Measurements from ENCODE around the gene NUP188.
"Not testable (repeated sequence)": the region's sequence is repeated elsewhere in the genome, so short reads cannot be mapped to it uniquely, and the experiment has no call there.

The NUP188 gene

DNA sequence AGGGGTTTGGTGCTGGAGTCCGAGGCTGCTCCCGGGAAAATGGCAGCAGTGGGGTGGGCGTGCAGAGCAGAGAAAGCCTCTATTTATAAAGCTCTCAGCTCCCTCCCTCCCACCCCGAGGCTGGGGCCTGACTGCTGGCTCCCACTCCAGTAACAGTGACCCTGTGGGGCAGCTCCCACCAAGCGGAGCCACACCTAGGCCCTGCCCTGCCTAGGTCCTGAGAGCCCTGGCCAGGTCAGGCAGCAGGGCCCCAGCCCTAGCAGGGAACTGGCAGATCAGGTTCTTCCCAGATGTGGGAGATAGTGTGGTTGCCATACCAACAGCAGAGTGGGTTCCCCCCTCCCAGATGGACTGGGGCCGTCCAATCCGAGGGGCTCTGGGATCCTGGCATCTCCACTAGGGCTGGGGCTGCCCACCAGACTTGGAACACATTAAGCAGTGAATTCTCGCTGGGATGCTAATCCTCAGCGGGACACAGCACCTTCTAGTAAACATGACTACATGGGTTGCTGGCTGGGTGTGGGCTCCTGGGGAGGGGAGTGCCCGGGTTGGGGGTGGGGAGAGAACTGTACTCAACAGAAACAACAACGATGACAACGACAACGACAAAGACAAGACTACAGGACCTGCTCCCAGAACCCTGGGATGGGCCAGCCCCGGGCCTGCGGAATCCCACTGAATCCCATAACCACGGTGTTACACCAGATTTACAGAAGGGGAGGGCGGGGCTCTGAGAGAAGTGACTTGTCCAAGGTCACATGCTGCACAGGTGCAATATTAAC is 79.1 kb downstream of the NUP188 start:
- DNase-seq = no peak
- peaks cover 45% of the 10 kb centered on the region for H3K4me1 Mint-ChIP-seq
- H3K9me3 Mint-ChIP-seq = no peaks in the 10 kb centered on the region
- H3K36me3 Mint-ChIP-seq = peaks cover 4% of the 10 kb centered on the region
- no peaks in the 10 kb centered on the region for H3K27me3 Mint-ChIP-seq
- CTCF ChIA-PET = no interaction called here
- H3K4me3 Mint-ChIP-seq = peak overlapping the region; percentile 82
- peak overlapping the region; percentile 82 for H3K27ac Mint-ChIP-seq

DNA sequence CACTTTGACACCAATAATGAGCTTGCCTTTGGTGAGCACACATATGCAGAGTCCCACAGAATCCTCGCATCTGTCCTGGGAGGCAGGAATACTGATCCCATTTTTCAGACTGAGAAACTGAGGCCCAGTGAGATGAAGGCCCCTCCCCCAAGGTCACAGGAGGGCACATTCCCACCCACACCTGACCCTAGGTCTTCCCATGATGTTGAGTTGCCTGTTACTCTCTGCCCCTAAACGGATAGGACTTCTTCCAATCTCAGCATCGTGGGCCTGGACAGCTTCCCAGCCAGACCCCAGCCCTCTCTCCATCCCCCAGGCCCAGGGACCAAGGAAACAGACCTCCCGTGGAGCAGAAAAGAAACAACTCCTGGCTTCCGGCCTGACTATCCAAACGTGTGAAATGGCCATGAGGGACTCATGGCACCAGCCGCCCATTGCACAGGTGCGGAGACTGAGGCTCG is 79.8 kb downstream of the NUP188 start:
- peak overlapping the region; percentile 82 for H3K27ac Mint-ChIP-seq
- CTCF ChIA-PET = no interaction called here
- peak overlapping the region; percentile 82 for H3K4me3 Mint-ChIP-seq
- DNase-seq = no peak
- H3K36me3 Mint-ChIP-seq = no peaks in the 10 kb centered on the region
- no peaks in the 10 kb centered on the region for H3K27me3 Mint-ChIP-seq
- H3K4me1 Mint-ChIP-seq = peaks cover 39% of the 10 kb centered on the region
- no peaks in the 10 kb centered on the region for H3K9me3 Mint-ChIP-seq

DNA sequence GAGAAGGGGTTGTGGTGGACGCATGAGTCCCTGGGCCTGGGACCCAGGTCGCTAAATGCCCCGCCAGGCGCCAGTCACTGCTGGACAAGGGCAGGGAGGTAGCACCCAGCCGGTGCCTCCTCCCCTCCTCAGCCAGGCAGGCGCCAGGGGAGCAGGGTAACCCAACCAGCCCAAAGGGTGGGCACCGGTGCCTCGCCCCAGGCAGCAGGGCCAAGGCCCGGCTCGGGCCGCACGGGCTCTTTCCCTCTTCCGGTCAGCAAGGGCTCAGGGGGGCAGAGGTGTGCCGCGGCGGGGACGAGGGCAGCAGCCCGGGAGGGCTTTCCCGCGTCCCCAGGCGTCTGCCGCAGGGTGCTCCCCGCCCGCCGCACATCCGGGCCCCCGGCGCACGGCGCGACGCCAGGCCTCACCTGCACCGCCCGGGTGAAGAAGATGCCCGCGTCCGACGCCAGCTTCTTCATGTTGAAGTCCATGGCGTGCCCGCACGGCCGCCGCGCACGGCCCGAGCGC is 80.2 kb downstream of the NUP188 start:
- Mint-ChIP-seq H3K27ac (peak overlapping the region; percentile 82), H3K4me1 (peaks cover 34% of the 10 kb centered on the region), H3K36me3 (no peaks in the 10 kb centered on the region), H3K9me3 (no peaks in the 10 kb centered on the region), H3K27me3 (no peaks in the 10 kb centered on the region), H3K4me3 (peak overlapping the region; percentile 82)
- peak; percentile 82 for DNase-seq
- CTCF ChIA-PET = interaction anchor here (1.0 kb wide), 1 partner anchor 11 kb away, joined by 3 read pairs; no protein-coding TSS in a partner anchor

DNA sequence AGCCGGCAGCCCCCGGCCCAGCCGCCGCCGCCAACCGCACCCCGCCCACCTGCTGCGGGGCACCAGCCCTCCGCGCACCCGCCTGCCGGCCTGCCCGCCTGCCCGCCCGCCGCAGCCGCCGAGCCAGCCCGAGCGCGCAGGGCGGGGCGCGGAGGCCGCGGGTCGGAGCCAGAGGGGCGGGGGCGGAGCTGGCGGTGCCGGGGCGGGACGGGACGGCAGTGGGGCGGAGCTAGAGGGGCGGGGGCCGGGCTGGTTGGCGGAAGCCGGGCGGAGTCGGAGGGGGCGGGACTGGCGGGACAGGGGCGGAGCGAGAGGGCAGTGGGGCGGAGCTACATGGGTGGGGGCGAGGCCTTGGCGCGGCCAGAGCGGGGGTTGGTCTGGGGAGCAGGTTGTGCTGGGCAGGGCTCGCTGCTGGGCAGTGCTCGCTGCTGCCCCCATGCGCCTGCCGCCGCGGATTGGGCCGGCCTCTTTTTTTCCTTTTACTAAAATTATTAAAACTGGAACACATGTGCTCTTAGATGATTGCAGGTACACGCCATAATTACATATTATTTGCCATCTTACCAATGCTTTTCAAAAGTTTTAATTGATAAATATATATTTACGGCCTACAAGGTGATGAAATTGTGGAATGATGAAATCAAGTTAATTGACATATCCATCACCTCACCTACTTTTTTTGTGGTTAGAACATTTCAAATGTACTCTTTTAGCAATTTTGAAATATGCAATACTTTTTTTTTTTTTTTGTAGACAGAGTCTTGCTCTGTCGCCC is 80.9 kb downstream of the NUP188 start, which contains the start of gene SH3GLB2:
Gene SH3GLB2 (minus strand): TSS at position 140 of the 775 bp plus-strand sequence. CDS start 177 bp downstream, outside the sequence.
- DNase-seq = peak; percentile 94
- H3K27ac Mint-ChIP-seq = peak within 1 kb of the TSS; percentile 82
- H3K4me3 Mint-ChIP-seq = peak within 1 kb of the TSS; percentile 82
- no peaks in the 10 kb centered on the region for H3K9me3 Mint-ChIP-seq
- CTCF ChIA-PET = interaction anchor here (0.9 to 1.1 kb wide), 3 partner anchors 10 to 380 kb away, joined by 3 to 4 read pairs (median 3); no protein-coding TSS in a partner anchor
- peaks cover 31% of the 10 kb centered on the region for H3K4me1 Mint-ChIP-seq
- H3K27me3 Mint-ChIP-seq = no peaks in the 10 kb centered on the region
- no peaks in the 10 kb centered on the region for H3K36me3 Mint-ChIP-seq

DNA sequence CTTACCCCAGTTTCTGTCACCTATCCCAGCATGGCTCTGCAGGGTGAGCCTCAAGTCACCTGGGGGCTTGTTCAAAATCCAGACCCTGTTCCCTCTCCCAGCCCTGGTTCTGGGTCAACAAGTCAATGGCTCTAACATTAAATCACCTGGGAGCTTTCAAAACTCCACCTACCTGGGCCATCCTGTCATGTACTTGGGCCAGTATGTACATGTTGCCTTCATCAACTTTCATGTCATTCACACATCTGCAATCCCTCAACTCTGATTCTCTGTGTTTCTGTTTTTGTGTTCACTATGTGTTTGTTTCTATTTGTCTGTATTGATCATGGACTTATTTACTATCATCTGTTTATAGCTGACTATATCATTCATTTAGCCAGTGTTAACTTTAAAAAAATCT is 82.7 kb downstream of the NUP188 start:
- DNase-seq = no peak
- peaks cover 28% of the 10 kb centered on the region for H3K4me1 Mint-ChIP-seq
- CTCF ChIA-PET = no interaction called here
- no peaks in the 10 kb centered on the region for H3K27me3 Mint-ChIP-seq
- H3K36me3 Mint-ChIP-seq = no peaks in the 10 kb centered on the region
- H3K4me3 Mint-ChIP-seq = no peak overlapping the region
- no peak overlapping the region for H3K27ac Mint-ChIP-seq
- no peaks in the 10 kb centered on the region for H3K9me3 Mint-ChIP-seq

DNA sequence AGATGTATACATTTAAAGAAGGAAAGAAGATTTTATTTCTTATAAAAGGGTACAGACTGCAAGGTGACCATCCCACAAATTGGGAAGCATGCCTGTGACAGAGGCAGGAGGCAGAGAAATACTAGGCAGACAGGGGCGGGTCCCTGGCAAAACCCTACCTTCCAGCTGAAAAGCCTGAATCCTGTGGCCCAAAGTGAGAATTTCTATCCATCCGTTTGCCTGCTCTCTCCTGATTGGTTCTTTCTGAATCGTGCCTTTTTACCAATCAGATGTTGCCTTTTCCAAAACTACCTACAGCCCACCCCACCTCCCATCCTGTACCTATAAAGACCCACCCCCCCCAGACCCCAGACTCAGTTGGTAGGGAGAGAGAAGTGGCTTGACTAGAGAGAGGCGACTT is 84.0 kb downstream of the NUP188 start:
- no peaks in the 10 kb centered on the region for H3K9me3 Mint-ChIP-seq
- peaks cover 27% of the 10 kb centered on the region for H3K4me1 Mint-ChIP-seq
- CTCF ChIA-PET = no interaction called here
- no peaks in the 10 kb centered on the region for H3K27me3 Mint-ChIP-seq
- H3K4me3 Mint-ChIP-seq = no peak overlapping the region
- DNase-seq = no peak
- H3K36me3 Mint-ChIP-seq = no peaks in the 10 kb centered on the region
- H3K27ac Mint-ChIP-seq = no peak overlapping the region

DNA sequence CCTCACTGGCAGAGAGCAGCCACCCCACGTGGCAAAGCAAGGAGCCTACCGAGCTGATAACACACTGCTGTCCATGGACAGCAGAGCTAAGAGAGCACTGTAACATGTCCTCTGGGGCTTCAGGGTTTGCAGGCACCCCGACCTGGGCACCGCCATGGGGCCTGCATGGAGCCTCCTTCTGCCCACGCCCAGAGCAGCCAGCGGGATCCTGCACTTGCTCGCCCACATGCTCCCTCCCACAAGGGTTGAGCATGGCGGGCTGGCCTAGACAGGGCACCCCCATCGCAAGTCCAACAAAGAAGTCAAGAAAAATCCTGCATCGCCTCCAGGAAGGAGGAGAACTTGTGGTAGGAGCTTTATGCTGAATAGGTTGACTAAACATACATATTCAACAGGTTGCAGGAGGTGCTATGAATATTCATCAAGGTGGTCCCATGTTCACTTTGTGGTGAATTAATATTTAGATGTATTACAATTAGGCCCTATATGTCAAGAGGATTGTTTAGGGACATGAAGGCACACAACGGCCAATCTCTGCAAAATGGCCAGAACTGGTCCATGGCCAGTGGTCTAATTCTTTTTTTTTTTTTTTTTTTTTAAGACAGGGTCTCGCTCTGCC is 85.2 kb downstream of the NUP188 start:
- no peaks in the 10 kb centered on the region for H3K27me3 Mint-ChIP-seq
- no peak for DNase-seq
- H3K27ac Mint-ChIP-seq = no peak overlapping the region
- CTCF ChIA-PET = no interaction called here
- no peaks in the 10 kb centered on the region for H3K36me3 Mint-ChIP-seq
- no peaks in the 10 kb centered on the region for H3K9me3 Mint-ChIP-seq
- H3K4me3 Mint-ChIP-seq = no peak overlapping the region
- peaks cover 28% of the 10 kb centered on the region for H3K4me1 Mint-ChIP-seq

DNA sequence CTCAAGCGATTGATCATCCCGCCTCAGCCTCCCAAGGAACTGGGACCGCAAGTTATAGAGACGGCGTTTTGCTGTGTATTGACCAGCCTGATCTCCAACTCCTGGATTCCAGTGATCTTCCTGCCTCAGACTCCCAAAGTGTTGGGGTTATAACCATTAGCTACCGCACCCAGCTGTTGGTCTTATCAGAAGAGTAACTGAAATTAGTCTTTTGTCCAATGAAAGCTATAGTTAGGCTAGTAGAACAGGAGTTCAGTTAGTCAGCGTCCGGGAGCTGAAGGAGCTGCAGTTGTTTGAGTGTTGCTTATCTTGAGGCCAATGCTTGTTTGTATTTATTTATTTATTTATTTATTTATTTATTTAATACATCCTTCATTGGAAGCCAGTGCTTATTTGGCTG is 85.7 kb downstream of the NUP188 start:
- Mint-ChIP-seq H3K27me3 (no peaks in the 10 kb centered on the region), H3K9me3 (no peaks in the 10 kb centered on the region), H3K4me3 (no peak overlapping the region), H3K27ac (no peak overlapping the region), H3K36me3 (no peaks in the 10 kb centered on the region), H3K4me1 (peaks cover 34% of the 10 kb centered on the region)
- CTCF ChIA-PET = no interaction called here
- DNase-seq = no peak

DNA sequence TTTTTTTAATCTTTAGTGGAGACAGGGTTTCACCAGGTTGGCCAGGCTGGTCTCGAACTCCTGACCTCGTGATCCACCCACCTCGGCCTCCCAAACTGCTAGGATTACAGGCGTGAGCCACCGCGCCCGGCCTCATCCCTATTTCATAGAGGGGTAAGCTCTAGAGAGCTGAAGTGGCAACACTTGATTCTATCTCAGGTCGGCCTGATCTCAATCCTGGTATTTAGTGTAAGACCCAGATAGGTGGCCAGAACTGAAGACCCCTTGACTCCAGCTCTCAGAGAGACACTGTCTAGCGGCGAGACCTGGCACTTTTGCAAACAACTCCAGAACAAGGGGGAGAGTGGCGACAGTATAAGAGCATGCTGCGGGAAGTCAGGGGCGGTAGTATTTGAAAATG is 88.3 kb downstream of the NUP188 start:
- Mint-ChIP-seq H3K4me3 (peak overlapping the region; percentile 91), H3K4me1 (peaks cover 32% of the 10 kb centered on the region), H3K27ac (peak overlapping the region; percentile 85)
- DNase-seq, H3K9me3 Mint-ChIP-seq, H3K36me3 Mint-ChIP-seq, H3K27me3 Mint-ChIP-seq: not testable (repeated sequence)
- CTCF ChIA-PET = interaction anchor here (1.0 kb wide), 1 partner anchor 104 kb away, joined by 3 read pairs; no protein-coding TSS in a partner anchor

DNA sequence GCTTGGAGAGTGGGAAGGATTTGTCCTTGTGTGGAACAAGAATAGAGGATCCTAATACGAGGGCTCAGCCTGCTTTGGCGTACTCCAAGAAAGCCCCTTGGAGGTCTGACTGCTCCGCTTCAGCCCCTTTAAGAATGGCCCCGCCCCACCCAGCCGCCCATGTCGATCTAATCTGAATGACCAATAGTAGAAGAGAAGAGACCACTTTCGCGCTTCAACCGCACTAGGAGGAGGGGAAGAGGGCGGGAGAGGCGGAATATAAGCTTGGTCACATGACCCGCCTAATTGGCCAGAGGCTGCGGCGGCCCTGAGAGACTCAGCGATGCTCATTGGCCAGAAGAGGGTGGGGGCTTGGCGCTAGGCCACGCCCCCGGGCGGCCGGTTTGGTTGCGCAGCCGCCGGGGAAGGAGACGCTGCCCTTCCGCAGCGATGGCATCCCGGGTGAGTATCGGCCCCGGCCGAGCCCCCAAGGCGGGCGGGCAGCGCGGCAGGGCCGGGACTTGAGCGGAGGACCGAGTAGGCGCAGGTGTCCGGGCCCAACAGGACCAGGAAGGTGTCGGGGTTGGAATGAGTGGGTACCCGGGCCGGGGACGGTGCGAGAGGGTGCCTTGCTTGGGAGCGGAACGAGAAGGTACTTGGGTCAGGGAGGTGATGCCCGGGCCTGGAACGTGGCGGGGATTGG is 88.9 kb downstream of the NUP188 start, which contains the start of gene MIGA2:
Gene MIGA2 (plus strand): TSS at position 386 of the 682 bp plus-strand sequence. CDS start 3,969 bp downstream, outside the sequence.
- peak; percentile 97 for DNase-seq
- H3K4me3 Mint-ChIP-seq = peak within 1 kb of the TSS; percentile 91
- peak within 1 kb of the TSS; percentile 85 for H3K27ac Mint-ChIP-seq
- CTCF ChIA-PET = interaction anchor here (1.0 kb wide), 1 partner anchor 104 kb away, joined by 3 read pairs; no protein-coding TSS in a partner anchor
- H3K36me3 Mint-ChIP-seq = peaks cover 2% of the 10 kb centered on the region
- H3K4me1 Mint-ChIP-seq = peaks cover 32% of the 10 kb centered on the region
- no peaks in the 10 kb centered on the region for H3K27me3 Mint-ChIP-seq
- H3K9me3 Mint-ChIP-seq = no peaks in the 10 kb centered on the region

DNA sequence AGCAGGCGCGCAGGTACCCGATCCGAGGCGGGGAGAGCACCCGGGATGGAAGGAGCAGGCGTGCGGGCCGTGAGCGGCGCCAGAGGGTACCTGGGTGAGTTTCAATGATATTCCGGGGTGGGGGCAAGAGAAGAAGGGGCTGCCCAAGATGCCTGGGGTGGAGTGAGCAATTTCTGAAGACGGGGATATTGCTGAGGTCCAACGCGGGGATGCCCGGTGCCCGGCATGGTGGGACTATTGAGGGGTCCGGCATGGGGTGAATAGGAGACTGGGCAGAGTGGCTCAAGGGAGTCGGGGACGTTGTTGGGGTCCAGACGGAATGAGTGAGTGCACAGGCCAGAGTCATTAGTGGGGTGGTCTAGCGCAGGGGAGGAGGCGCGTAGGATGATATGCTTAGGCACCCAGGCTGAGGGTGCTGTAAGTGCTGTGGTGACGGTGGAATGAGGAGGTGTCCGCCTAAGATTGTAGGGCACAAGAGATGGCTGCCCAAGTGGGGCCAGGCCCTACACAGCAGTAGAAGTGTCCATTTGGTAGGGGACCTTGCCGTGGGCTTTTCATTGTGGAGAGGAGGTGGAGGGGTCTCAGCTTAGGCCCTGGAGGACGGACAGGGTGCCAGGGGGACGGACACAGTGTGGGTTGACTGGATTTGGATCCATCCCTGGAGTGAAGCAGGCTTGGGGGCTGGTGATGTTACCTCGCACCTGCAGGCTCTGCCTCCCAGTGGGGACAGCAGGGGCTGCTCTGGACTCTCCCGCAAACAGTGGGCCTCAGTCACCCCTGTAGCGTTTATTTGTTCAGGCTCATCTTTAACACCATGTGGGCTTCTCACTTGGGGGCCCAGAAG is 89.6 kb downstream of the NUP188 start:
- peak; percentile 29 for DNase-seq
- no peaks in the 10 kb centered on the region for H3K9me3 Mint-ChIP-seq
- CTCF ChIA-PET = interaction anchor here (1.0 kb wide), 1 partner anchor 103 kb away, joined by 3 read pairs; no protein-coding TSS in a partner anchor

DNA sequence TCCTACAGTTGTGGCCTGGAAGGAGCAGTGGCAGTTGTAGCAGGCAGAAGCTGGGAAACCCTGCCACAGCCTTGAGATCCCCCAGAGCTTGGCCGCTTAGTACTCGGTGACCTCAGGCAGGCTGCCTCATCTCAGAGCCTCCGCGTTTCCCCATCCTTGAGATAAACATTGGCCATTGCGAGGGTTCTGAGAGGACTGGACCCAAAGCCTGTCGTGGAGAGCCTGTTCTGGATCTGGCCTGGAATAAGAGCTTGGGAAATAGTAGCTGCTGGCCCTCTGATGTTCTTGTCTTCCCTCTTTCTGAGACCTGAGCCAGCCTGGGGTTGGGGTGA is 90.2 kb downstream of the NUP188 start:
- Mint-ChIP-seq H3K4me1 (peaks cover 32% of the 10 kb centered on the region), H3K4me3 (peak overlapping the region; percentile 91), H3K27ac (no peak overlapping the region), H3K9me3 (no peaks in the 10 kb centered on the region), H3K27me3 (no peaks in the 10 kb centered on the region), H3K36me3 (peaks cover 12% of the 10 kb centered on the region)
- DNase-seq = no peak
- CTCF ChIA-PET = interaction anchor here (1.1 kb wide), 1 partner anchor 9 kb away, joined by 3 read pairs; the partner anchor contains the start of gene SH3GLB2

More for the DNA sequence above, 89.6 kb downstream of the NUP188 start:
- Mint-ChIP-seq H3K4me1 (peaks cover 32% of the 10 kb centered on the region), H3K27me3 (no peaks in the 10 kb centered on the region), H3K36me3 (peaks cover 6% of the 10 kb centered on the region), H3K4me3 (peak overlapping the region; percentile 91), H3K27ac (peak overlapping the region; percentile 85)

All from activated naive CD4-positive, alpha-beta T cell treated with anti-CD3 and anti-CD28 coated beads, Interleukin-2, amount 10 ng/mL, durations not matched to agents 7 days and 5 days (primary cell).